ENCODE measurements around the gene STK32C. TPM values are rescaled to one million over a fixed set of nuclear protein-coding genes. Genes with fewer than 3 reads are reported as not detected.

STK32C gene
- total RNA-seq, 2 donors from 2014 or later = 8.4 to 9.9 TPM

GRCh38 chr10:132350391-132350790 is 42.6 kb upstream of the STK32C start:
- Mint-ChIP-seq H3K4me1 (no peaks in the 10 kb centered on the region), H3K36me3 (ENCODE audit: low read depth) (peaks cover 24% of the 10 kb centered on the region), H3K27me3 (ENCODE audit: insufficient read depth) (no peaks in the 10 kb centered on the region), H3K4me3 (no peak overlapping the region), H3K9me3 (no peaks in the 10 kb centered on the region), H3K27ac (no peak overlapping the region)
- Histone ChIP-seq H3K27me3 (ENCODE audit: control insufficient read depth, insufficient read depth, low read length, poor library complexity, severe bottlenecking) (no peaks in the 10 kb centered on the region), H3K36me3 (ENCODE audit: control insufficient read depth, insufficient read depth, low read length) (peaks cover 2% of the 10 kb centered on the region), H3K27ac (ENCODE audit: low read depth, low read length) (no peak overlapping the region), H3K4me1 (ENCODE audit: control insufficient read depth, insufficient read depth, low read length) (no peaks in the 10 kb centered on the region), H3K9me3 (ENCODE audit: control insufficient read depth, low read length) (no peaks in the 10 kb centered on the region), H3K9ac (ENCODE audit: extremely low read depth, low read length, poor library complexity, severe bottlenecking) (no peak overlapping the region), H3K4me3 (ENCODE audit: low read length) (no peak overlapping the region)
- no peak for TF ChIP-seq CTCF (conservative IDR thresholded peaks at IDR 0.05)
- DNase-seq = no peak
- 88 to 94% methylated on average over 5 to 11 of the region's 11 CpGs for WGBS, 2 experiments (ENCODE audit: insufficient coverage in 1 of 2, insufficient read length in 1 of 2)

- no peak overlapping the region for H3K4me3 ChIP-seq (ENCODE audit: low read length)
- no peaks in the 10 kb centered on the region for H3K4me1 Mint-ChIP-seq
- no peak overlapping the region for H3K4me3 Mint-ChIP-seq
- H3K4me1 ChIP-seq (ENCODE audit: control insufficient read depth, insufficient read depth, low read length) = no peaks in the 10 kb centered on the region
- H3K36me3 Mint-ChIP-seq (ENCODE audit: low read depth) = peaks cover 29% of the 10 kb centered on the region
- no peak for TF ChIP-seq CTCF (conservative IDR thresholded peaks at IDR 0.05)
- no peak overlapping the region for H3K9ac ChIP-seq (ENCODE audit: extremely low read depth, low read length, poor library complexity, severe bottlenecking)
- H3K36me3 ChIP-seq (ENCODE audit: control insufficient read depth, insufficient read depth, low read length) = peaks cover 8% of the 10 kb centered on the region
- H3K27ac Mint-ChIP-seq = no peak overlapping the region
- H3K27me3 Mint-ChIP-seq (ENCODE audit: insufficient read depth) = no peaks in the 10 kb centered on the region
- DNase-seq = no peak
- H3K9me3 ChIP-seq (ENCODE audit: control insufficient read depth, low read length) = no peaks in the 10 kb centered on the region
- WGBS, 2 experiments (ENCODE audit: insufficient coverage in 1 of 2, insufficient read length in 1 of 2) = 89 to 94% methylated on average over 4 to 6 of the region's 6 CpGs
- H3K27me3 ChIP-seq (ENCODE audit: control insufficient read depth, insufficient read depth, low read length, poor library complexity, severe bottlenecking) = no peaks in the 10 kb centered on the region
- no peaks in the 10 kb centered on the region for H3K9me3 Mint-ChIP-seq
- no peak overlapping the region for H3K27ac ChIP-seq (ENCODE audit: low read depth, low read length)
These were observed 42.0 kb upstream of the STK32C start for GRCh38 chr10:132349766-132350165.

- Histone ChIP-seq H3K4me1 (ENCODE audit: control insufficient read depth, insufficient read depth, low read length) (no peaks in the 10 kb centered on the region), H3K27me3 (ENCODE audit: control insufficient read depth, insufficient read depth, low read length, poor library complexity, severe bottlenecking) (no peaks in the 10 kb centered on the region), H3K27ac (ENCODE audit: low read depth, low read length) (no peak overlapping the region), H3K9me3 (ENCODE audit: control insufficient read depth, low read length) (peaks cover 4% of the 10 kb centered on the region), H3K9ac (ENCODE audit: extremely low read depth, low read length, poor library complexity, severe bottlenecking) (no peak overlapping the region), H3K36me3 (ENCODE audit: control insufficient read depth, insufficient read depth, low read length) (peaks cover 18% of the 10 kb centered on the region), H3K4me3 (ENCODE audit: low read length) (no peak overlapping the region)
- peaks cover 43% of the 10 kb centered on the region for H3K36me3 Mint-ChIP-seq (ENCODE audit: low read depth)
- H3K4me1 Mint-ChIP-seq = no peaks in the 10 kb centered on the region
- H3K27me3 Mint-ChIP-seq (ENCODE audit: insufficient read depth) = no peaks in the 10 kb centered on the region
- no peak for DNase-seq
- H3K9me3 Mint-ChIP-seq = no peaks in the 10 kb centered on the region
- H3K27ac Mint-ChIP-seq = no peak overlapping the region
- H3K4me3 Mint-ChIP-seq = no peak overlapping the region
- 86 to 89% methylated on average over 12 to 13 of the region's 13 CpGs for WGBS, 2 experiments (ENCODE audit: insufficient coverage in 1 of 2, insufficient read length in 1 of 2)
- TF ChIP-seq CTCF (conservative IDR thresholded peaks at IDR 0.05) = no peak
These were observed 40.1 kb upstream of the STK32C start for GRCh38 chr10:132347931-132348267.

Measured in endodermal cell (in vitro differentiated cells).